DMS 273 (cell line): ENCODE data around the gene POC1A.

ENCODE experiments used
- DNase-seq: peaks from one replicate; lab custom pipeline; 2025; ENCODE audit not compliant: unreplicated experiment; lab: John Stamatoyannopoulos, UW

Gene POC1A

DNA sequence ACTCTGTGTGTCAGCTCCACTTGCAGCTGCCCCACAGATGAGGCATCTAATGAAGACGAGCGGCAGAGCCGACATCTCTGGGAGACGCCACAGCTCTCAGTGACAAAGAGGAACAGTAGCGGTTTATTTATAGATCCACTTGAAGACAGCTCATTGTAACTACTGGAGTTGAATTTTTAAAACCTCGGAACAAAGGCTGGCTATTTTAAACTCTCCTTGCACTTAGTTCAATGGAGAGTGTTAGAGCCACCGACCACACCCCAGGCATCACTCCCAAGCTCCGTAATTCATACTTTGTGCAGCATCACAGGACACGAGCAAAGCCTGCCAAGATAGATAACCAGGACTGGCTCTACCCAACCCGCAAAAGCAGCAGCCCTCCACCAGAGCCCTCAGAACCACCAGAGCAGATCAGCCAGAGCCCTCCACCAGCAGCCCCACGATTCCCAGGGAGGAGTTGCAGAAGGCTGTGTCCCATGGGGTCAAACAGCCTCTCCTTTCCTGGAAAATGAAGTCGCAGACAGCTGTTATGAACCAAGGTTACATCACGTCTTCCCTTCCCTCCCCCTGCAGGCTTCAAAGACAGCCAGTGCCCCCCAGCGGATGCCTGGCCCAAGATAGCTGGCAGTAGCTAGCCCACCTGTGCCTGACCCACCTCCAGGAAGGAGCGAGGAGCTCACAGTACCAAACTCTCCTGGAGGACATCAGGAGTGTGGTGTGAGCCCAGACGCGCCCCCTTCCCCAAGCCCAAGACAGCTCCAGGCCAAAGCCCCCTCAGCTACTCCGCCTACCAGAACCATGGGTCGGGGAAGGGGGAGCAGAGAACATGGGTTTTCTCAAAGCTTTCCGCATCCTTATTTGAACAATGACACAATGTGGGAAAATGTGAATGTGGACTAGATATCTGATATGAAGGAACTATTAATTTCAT is 45.7 kb downstream of the POC1A start:
- DNase-seq: peak; percentile 70

DNA sequence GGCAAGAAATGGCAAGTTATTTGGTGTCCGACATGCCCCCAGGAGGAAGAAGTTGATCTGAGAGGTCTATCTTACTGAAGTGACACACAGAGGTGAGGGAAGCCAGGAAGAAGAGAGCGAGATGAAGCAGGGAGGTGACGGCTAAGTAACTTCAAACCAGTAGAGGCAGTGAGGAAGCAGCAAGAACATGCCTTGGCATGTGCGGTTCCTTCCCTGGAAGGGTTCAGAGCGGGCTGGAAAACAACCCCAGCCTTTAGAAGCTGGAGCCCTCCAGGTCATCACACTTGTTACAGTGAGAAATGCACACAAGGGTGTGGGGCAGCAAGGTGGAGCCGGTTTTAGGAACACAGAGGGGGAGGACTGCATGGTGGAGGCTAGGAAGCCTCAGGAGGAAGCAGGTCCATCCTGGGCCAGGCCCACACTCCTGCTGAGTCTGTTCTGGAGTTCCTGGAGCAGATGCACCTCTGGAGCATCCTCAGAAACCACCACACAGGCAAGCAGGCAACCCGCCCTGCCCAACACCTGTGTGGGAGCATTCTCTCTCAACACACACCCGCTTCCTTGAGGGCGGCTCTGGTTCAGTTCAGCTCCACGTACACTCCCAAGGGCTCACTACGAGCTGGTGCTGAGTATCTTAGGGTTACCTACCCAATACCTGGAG is 47.1 kb downstream of the POC1A start:
- DNase-seq: no peak

DNA sequence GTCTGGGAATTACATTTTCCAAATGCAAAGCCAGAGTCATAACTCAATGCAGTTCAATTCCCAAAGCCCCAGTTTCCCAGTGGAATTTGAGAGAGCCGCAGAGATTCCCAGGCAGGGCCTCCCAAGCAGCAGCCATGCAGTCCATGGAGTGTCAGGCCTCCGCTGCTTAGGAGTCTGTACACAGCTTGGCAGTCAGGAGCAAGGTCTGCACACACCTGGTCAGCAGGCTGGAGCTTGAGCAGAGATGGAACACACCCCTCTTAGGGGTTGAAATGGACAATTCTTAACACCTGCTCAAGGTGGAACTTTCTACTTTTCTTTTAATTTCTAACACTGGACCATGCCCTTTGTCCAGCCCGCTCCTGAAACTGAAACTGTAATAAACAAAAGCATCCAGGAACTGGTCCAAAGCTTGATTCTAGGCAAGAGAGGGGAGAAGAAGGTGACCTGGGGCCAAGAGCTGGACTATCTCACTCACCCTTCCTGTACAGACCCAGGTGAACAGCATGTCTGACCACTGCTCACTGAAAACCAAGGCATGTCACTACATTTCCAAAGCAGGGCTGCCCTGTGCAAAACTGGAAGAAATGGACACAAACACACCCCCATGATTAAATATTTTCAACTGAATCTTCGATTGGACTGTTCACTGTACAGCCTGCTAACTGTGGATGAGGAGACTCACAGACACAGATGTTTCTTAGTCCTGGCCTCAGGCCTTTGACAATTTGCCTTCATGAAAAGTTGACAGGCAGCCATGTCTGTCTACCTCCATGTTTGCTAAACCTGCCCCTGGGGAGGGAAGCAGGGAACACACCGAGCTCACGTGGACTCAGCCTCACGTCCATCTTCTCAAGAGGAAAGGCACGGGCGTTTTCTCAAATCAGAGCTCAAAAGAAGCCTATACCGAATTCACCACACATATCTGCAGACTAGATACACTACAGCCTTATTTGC is 49.3 kb downstream of the POC1A start:
- no peak for DNase-seq

DNA sequence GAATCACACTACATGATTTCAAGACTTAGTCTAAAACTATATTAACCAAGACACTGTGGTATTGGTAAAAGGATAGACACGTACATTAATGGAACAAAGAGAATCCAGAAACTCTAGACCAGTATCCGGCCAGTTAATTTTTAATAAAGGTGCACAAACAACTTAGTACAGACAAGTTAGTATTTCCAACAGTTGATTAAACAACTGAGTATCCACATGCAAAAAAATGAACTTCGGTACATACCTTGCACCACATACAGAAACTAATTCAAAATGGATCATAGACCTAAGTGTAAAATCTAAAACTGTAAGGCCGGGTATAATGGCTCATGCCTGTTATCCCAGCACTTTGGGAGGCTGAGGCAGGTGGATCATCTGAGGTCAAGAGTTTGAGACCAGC is 51.3 kb downstream of the POC1A start:
- DNase-seq: no peak

DNA sequence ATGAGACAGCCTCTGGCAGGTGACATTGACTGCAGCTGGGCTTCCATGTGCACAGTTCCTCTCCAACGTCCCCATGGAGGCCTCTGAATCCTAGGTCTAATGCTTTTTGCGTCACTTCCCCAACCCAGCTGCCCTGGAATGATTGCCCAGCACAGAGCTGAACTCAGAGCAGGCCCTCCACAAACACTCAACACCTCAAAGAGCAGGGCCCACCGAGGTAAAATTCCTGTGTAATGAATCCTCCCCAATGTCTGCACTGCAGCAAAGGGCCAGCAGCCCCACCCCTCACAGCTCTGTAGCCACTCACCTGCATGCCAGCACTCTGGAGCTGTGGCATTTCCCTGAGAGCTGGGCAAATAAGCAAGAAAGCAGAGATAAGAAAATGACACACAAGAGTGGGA is 55.2 kb downstream of the POC1A start:
- DNase-seq: no peak

DNA sequence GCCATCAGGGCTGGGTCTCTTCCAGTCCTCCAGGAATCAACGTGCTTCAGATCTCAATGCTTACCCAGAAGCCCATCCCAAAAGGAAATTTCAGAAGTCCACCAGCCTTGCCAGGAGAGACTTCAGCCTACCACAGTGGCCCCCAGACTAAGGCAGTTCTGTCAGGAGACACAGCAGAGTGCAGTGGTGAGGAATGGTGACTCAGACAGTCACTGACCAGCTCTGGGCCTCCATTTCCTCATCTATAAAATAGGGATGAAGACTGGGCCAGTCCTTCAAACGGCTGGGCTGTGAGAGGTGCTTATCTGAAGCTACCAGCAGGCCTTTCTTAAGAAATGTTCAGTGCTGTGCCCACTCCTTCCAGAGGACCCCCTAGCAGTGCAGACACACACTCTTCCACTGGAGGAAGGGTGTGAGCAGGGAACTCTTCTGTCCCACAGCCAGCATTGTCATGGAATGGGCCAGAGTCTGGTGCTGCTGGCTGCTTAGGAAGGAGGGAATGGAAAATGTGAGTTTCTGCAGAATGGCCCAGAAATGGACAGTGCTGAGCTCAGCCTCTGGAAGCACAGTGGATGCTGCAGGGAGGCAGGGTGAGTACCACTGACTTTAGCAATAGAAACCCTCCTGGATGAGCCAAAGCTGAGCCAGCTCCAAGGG is 56.2 kb downstream of the POC1A start:
- DNase-seq: no peak

DNA sequence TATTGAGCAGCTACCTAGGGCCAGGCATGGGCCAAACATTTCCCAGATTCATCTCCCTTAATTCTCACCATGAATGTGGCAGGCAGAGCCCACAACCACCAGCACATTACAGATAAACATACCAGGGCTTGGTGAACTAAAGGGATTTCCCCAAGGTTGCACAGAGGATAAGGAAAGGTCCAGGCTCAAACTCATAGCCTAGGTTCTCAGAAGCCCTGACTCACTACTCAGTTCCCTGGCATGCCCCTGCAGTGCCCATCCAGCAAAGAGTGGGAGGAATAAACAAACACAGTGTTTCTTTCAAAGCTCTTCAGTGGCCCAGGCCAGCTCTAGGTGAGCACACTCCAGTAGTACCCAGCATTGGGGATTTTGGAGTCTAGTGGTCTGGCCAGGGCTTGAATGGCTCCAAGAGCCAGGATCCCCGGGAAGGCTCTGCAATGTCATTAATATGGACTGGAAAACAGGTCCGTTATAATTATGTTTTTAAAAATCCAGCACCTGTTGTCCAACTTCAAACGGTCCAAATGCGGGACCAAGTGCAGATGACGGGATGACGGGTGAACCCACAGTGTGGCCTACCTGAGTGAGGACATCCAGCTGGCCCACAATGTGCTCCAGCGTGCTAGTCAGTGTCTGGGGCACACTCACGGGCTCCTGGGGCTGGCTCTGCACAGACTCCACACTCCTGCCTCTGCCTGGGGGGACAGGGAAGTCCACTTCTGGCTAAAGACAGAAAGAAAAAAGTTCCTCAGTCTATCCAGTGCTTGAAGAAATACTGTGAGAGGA is 58.0 kb downstream of the POC1A start:
- no peak for DNase-seq

DNA sequence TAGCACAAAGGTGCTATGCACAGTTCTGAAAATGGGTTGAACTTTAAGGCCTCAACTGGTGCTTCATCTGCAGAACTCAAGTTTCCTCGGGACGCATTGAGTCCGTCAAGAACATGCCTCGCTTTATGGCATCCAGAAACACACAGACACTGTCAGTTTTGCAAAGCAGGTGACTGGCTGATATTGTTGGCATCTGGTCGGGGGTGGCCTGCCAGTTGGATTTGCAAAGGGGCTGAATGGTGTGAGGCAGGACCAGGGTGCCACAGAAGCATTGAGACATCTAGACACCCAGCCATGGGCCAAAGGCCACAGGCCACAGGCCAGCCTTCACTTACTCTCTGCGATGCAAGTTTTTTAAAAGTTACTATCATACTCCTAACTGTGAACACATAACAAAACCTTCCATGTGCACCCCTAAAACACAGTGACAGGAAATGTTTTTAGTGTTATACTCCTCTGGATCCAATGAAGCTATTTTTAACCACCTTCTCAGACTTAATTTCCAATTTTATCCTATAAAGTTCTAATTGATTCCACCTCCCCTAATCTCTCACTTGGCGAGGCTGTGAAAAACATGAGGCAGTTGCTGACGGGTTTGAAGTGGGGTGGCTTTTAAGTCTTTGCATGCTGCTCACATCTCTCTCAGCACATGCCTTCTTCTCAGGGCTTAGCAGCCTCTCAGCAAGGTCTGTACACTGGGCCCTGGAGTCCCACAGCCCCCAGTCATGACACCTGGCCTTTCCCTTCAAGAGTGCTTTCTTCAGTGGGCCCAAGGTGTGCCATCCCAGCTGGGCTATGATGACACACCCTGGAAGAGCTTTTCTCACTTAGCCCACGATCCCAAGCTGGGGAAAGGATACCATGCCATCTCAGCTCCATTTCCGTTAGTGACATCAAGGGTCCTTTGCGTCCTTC is 59.4 kb downstream of the POC1A start:
- DNase-seq: no peak

DNA sequence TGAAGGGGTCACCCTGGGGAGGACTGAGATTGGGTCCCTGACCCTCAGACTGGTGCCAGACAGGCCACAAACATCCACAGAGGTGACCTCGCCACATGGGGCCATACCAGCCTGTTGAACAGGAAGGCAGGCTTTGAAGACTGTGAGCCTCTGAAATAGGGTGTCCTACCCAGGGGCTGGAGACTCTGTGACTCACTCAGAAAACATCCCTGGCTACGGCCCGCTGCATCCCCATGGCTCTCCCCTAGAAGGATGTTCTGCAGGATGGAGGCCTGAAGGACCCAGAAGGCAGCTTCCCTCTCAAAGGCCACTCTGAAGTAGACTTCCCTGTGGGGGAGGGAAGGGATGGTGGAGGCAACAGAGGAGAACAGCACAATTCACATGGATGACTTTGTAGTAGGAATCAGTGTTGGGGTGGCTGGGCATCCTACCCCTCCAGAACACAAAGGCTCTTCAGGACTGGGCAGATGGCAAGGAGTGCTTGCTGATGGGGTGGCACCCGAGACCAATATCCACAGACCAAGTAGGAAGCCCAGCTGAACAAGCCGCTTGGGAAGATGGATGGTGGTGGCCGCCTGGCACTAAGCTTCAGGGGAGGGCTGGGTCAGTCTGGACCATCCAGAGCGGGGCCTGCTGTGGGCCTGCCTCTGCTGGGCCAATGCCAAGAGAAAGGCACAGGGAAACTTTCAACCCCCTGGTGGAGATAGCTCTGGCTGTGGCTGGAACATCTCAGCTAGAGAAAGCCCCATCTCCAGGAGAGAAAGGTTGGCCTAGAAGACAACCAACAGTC is 60.3 kb downstream of the POC1A start:
- DNase-seq: no peak

DNA sequence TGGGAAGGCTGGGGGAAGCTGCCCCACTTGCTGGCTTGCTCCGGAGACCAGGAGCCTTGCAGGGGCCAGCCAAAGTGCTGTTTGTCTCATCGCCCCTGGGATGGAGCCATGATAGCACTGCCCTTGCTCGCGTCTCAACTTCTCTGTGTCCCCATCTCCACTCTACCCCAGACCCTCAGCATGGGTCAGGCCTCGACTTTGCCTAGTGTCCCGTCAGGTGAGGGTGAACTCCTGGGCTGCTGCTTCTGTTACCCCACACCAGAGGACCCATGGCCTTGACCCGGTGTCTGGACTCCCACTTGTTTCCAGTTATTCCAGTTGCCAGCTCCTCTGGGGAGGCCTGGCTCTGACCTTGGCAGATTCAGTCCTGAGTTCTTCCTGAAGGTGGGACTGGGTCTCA is 61.3 kb downstream of the POC1A start:
- no peak for DNase-seq

DNA sequence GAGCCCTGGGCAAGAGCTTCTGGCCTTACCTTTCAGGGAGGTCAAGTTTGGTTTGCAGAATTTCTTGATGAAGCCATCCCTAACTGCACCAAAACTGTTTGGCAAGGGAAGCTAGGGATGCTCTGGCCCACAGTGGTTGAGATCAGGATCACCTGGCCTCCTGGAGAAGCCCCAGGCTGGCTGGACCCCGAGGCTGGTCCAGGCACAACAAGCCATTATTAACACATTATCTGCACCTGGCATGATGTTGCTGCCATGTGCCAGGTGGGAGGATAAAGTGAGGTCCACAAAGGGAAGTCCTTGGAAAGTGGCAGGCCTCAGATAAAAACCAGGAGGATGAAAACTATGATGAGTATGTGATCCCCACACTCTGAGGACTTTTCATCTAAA is 62.0 kb downstream of the POC1A start:
- no peak for DNase-seq

DNA sequence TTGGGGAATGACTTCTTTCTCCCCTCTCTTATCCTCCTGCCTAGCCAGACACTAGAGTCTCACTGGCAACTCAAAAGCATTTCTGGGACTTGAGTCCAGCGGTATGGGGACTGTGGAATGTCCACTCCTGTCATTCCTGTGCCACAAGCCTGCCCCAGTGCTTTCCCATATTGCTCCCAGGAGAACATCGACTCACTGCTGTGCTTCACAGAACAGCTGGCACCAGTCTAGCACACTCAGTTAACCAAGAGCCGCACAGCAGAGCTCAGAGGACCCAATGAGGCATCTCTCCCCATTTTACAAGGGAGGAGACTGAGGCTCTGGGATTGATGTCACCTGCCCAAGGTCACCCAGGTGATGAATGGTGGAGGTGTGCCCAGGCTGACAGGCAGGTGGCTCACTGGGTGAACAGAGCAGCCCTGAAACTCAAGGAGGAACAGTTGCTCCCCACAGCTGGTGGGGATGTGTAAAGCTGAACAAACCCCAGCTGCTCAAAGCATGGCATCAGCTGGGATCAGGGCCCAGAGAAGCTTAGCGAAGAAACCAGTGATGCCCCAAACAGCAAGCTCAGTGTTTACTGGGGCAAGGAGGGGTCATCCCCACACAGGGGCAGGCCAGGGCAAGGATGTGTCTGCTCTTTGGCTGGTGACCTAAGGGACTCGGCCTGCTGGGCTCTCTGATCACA is 62.5 kb downstream of the POC1A start:
- DNase-seq: peak; percentile 60

DNA sequence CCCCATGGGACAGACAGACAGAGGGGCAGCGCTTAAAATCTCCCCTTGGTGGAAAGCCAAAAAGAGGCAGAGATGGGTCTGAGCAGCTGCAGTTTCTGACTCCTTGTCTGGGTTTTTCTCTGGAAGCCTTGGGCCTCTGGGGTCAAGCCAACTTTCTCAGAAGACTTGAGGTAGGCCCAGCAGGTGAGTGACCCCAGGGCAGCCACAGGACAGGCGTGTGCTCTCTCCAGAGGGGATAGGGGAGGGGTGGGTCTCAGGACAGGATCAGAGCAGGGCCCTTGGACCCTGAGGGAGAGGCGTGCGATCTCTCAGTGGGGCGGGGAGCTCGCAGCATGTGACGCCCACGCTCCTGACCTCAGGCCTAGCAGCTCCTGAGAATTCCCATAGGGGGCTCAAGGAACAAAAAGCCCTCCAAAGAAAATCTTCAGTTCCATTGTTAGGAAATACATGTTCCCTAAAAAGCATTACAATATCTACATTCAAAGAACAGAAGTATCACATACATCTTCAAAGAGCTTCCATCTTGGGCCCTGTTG is 63.2 kb downstream of the POC1A start:
- DNase-seq: no peak

DNA sequence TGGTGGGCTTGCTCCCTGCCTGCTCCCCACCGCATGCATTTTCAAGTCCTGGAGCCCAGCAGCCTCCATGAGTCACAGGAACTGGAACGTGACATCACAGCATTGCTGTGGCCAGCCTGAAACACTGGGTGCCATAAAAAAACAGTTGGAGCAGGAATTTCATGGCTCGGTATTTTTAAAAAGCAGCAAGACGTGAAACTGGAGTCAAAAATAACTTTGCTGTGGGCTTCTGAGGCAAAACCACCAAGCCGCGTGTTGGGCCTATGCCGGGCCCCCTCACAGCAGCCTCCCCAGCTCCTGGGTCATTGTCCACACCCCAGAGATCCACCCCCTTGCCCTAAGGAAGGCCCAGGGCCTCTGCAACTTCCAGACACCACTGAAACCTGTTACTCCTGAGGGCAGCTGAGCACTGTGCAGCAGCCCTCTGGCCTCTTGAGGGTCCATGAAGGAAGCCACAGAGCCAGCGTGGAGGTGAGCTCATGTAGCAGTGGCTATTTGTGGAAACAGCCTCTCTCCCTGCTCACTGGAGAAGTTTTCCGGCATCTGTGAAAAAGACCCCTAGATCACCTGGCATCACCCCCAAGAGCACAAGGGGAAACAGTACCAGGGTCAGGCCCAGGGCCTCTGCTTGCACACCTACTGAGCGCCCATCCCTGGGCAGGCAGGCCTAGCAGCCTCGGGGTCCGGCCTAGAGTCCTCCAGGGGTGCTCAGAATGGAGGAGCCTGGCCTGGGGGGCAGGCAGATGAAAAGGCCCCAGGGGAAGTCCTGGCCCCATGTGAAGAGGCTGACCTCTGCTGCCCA is 63.9 kb downstream of the POC1A start:
- DNase-seq: no peak

DNA sequence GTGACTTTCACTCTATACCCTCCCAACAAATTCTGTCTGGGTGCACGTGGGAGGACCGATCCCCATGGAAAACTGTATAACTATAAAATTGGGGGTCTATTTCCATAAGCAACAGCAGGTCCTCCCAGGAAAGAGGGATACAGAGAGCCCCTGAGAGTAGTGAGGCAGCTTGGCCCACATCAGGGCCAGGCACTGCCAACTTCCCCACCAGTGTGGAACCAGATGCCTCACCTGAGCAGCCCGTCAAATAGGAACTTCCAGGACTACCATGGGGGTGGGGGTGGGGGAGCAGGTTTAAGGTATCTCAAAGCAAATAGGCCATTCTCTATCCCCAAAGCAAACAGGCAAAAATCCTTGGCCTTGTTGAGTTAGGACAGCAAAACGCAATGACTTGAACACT is 64.5 kb downstream of the POC1A start:
- DNase-seq: no peak
